HK-2 (cell line): ENCODE measurements around the gene CYBC1.
"Not testable (repeated sequence)": the region's sequence is repeated elsewhere in the genome, so short reads cannot be mapped to it uniquely, and the experiment has no call there.

Experiments
- DNase-seq: peaks from one replicate; pipeline ENCODE4 v3.0.0-alpha.2; 2018; ENCODE audit not compliant: unreplicated experiment

Gene CYBC1

DNA sequence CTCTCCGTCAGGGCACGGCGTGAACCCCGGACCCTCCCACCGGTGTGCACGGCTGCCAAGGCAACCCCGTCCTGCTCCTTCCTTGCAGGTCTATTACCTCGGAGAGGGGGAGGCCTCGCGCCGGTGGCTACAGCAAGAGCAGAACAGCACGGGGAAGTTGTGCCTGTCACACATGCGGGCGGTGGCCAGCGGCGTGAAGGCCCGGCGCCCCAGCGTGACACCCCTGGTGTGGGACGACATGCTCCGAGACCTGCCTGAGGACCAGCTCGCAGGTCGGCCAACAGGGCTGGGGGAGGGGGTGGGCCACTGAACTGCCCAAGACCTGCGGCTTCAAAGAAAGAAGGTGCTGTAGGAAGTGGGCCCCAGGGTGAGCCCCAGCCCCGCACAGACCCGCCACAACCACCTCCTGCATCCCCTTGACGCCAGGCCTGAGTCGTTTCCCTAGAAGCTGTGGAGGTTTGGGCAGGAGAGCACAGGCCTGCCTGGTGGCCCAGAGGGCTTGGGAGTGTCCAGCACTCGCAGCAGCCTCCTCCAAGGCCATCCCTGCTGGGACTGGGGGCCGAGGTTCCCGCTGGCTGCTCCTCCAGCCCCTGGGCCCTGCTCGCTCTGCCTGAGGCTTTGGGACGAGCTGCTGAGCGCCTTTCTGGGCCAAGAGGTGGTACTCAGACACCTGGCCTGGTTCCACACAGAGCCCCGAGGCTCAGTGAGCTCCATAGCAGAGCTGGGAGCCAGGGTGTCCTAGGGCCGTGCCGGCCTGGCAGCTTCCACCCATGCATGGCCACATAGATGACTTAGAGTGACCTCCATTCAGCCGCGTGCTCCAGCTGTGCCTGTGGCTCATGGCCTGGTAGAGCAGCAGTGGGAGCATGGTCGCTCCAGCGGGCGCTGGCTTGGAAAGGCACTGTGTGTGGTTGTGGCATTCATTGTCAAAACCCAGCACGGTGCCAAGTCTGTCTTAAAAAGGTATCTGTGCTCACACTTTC lies 14.7 kb downstream of the CYBC1 start:
- DNase-seq, result no peak

DNA sequence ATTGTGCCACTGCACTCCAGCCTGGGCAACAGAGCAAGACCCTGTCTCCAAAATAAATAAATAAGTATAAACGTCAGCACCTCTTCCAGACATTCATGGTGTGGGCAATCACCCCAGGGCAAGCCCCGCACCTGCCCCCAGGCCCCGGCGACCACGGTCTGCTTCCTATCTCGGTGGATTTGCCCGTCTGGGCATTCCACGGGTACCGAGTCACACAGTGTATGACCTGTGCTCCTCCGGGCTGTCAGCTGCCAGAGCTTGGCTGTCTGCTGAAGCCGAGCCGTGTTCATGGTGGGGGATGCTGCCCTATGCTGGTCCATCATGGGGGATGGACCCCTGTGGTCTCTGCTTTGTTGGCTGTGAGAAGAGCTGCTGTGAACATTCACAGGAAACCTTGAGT lies 15.4 kb downstream of the CYBC1 start:
- peak; percentile 71 for DNase-seq

DNA sequence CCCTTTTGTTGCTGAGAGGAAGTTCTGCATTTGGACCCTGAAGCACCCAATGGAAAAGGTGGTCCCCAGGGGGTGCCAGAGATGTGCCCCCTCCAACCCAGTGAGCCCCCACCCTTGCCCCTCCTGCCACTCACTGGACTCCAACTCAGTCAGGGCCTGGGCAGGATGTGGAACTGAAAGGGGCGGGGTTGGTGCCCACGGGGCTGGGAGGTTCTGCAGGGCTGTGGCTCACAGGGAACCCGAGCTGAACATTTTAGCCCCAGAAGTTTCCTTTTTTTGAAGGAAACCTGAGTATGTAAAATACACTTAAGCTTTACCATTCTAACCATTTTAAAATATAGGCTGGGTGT lies 16.4 kb downstream of the CYBC1 start:
- no peak for DNase-seq

DNA sequence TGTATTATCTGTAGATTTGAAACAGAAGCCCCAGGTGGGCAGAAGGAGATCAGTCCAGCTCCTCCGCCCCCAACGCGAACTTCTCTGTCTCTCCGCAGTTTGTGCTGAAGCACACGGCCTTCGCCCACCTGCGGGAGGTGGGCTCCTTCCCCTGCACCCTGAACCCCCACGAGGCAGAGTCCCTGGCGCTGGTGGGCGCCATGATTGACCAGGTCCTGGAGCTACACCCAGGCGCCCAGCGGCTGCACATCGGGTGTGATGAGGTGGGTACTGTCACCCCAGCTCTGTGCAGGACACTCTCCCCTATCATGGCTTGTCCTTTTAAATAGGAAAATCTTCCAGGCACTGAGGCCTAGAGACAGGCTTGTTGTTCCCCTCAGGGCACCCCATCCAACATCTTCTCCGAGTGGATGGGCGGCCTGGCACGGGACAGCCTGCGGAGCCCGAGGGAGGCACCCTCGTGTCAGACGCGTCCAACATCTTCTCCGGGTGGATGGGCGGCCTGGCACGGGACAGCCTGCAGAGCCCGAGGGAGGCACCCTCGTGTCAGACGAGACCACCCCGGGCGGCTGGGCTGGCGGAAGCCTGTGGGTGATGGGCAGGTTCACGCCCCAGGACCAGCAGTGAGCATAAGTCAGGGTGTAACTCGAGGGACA lies 16.9 kb downstream of the CYBC1 start:
- DNase-seq, result no peak

DNA sequence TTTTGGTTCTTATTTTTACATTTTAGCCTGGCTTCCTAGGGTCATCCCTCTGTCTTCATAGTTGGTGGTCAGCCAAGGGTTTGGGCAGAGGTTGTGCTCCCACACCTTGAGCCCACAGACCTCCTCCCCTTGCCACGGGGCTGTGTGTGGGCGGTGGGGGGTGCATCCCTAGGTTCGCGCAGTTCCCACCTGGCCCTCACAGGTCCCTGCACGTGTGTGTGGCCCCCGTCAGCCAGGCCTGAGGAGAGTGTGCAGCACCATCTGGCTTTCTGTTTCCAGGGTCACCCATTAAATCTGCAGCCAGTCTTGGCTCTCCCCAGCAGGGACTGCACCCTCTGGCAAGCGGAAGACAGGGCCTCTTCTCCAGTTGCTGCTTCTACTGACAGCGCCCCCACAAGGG lies 18.5 kb downstream of the CYBC1 start:
- no peak for DNase-seq

DNA sequence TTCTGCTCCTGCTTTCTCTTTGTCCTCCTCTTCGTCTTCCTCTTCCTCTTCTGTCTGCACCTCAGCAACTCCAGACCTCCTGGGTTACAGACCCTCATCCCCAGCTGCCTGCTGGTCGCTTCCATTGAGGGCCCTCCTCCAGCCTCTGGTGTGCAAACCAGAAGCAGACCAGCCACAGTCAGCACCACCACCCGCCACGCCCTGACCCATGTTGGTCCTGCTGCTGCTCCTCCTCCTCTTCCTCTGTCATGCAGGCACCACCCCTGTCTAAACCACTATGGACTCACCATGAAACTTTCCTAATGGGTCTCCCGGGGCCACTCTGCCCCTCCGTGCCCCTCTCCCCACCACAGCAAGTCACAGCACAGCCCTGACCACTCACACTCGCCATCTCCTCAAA lies 20.7 kb downstream of the CYBC1 start:
- no peak for DNase-seq

DNA sequence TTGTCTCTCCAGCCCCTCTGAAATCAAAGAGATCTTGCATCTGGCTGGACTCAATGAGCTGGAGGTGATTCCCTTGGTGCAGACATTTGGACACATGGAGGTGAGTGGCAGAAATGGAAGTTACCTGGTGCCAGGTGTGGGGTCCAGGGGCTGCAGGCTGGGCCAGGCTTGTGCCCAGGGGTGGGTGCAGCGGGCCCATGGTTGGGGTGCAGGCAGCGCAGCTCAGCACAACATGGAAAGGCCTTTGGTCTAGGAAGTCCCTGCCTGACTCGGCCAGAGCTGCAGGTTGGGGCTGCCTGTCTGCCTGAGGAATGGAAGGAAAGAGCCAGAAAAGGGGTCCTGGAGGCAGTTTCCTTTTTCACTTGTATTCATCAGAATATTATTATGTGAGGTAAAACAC lies 22.0 kb downstream of the CYBC1 start:
- DNase-seq, result no peak

DNA sequence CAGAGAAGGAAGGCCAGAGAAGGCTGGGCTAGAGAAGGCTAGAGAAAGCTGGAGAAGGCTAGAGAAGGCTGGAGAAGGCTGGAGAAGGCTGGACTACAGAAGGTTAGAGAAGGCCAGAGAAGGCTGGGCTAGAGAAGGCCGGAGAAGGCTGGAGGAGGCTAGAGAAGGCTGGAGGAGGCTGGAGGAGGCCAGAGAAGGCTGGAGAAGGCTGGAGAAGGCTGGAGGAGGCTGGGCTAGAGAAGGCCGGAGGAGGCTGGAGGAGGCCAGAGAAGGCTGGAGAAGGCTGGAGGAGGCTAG lies 25.7 kb downstream of the CYBC1 start:
- no peak for DNase-seq

DNA sequence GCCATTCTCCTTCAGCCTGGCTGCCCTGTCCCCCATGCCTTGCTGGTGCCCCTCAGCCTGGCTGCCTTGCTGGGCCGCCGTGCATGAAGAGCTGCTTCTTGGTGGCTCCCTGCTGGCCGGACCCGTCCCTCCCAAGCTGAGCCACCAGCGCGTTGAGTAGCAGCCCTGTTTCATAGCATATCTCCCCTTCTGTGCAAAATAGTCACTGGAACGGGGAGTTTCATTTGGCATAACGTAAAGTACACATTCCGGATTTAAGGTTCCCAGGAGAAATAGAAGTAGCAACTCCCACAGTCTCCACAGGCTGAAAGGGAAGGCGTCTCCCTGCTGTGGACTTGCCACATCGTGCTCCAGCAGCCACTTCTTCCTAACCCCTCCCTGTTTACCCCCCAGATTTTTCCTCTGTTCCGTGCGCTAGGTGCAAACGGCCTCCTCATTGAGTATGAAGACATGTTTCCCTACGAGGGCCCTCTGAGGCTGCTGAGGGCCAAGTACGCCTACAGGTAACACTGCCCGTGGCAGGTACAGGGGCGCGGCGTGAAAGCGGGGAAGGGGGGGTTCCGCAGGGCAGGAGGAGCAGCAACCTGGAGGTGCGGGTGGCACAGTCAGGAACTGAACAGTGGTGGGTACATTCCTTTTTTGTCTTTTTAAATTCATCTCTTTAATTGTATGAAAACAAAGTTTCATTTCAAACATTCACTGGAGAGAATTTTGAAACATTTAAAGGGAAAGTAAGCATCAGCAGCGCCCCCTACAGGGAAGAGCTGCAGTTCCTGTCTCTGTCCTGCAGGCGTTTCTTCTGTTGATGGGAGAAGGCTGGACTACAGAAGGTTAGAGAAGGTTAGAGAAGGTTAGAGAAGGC lies 26.3 kb downstream of the CYBC1 start:
- no peak for DNase-seq

DNA sequence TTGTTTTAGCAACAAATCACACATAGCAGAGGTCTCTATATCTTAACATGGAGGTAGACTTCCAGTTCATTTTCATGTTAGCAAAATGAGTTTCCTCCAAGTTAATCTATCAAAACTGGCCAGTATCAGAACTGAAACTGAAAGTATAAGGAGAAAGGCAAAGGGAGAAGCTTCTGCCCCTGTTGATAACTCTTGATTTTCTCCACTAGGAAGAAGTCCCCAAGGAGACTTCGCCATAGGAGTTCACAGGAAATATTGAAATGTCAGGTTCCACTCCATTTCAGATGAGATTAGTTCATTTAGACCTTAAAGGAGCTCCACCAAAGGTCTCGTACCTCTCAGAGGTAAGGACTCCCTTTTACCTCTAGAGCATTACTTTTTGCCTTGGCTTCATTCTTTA lies 31.0 kb downstream of the CYBC1 start:
- DNase-seq, result no peak

DNA sequence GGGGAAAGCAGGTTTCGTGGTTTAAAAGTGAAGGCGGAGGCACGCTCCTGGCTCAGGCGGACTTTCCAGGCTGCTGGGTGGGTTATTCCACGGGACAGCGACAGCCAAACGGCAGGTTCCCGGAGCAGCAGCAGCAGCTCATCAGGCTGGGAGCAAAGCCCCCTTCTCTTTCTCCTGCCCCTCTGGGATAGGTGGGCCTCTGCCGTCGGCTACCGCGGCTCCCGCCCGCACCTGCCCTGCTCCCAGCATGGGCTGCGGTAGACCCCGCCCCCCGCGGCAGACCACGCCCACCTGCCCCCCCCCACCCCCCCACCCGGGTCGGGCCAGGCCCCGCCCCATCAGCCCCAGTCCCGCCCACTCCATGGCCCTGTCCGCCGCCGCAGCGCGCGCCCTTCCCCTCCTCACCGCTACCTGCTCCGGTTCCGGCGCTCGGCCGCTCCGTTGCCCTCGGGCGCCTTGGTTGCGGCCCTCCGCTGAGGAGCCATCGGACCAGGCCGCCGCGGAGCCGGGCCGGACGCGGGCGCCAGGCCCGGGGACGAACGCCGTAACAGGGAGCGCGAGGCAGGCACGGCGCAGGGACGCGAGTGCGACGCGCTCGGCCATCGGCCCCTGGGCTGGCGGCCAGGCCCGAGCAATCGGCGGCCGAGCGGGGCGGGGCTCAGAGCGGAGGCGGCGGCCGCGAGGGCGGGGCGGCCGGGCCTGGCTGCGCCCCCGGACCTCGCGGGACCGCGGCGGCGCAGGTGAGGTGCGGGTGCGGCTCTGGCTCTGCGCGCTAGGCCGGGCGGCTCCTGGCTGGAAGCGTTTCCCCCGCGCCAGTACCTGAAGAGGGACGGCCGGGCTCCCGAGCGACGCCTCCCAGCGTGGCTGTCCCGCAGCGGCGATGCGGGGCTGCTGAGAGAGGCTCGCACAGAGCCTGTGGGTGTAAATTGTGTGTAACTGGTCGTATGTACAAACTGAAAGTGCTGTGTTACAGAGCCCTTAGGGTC lies 32.3 kb downstream of the CYBC1 start, which contains the start of the genes HEXD and OGFOD3:
HEXD (plus strand) TSS at position 347 of the 986 bp plus-strand sequence. CDS start 1,453 bp downstream, outside the sequence.
OGFOD3 (minus strand) TSS at position 586 of the 986 bp plus-strand sequence; CDS start at position 485, 101 bp downstream.
- peak; percentile 87 for DNase-seq

DNA sequence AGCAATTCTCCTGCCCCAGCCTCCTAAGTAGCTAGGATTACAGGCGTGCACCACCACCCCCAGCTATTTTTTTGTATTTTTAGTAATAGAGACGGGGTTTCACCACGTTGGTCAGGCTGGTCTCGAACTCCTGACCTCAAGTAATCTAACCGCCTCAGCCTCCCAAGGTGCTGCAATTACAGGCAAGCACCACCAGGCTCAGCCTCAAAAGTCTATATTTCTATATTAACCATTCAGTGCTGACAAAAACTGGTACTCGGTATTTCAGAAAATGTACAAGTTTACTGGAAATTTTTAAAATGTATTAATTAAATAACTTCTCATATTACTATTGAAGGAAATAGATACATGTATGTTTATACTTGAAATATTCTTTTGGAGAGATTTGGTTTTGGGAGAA lies 33.8 kb downstream of the CYBC1 start:
- DNase-seq, result no peak

DNA sequence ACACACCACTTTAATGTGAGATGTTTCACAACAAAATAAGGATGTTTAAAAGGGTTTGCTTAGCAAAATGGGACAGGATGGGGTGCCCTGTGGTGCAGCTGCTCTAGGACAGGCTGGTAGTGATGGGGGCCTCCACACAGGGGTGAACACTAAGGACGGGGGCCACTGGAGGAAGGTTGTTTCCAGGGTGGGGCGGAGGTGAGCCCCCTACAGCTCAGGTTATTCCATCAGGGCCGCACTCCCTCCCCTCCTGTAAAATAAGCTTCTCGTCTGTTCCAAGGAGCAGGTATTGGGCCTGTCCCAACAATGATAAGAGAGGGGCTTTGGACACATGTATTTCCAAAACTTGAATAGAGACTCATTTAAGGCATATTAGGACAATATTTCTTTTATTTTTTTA lies 34.3 kb downstream of the CYBC1 start:
- no peak for DNase-seq

DNA sequence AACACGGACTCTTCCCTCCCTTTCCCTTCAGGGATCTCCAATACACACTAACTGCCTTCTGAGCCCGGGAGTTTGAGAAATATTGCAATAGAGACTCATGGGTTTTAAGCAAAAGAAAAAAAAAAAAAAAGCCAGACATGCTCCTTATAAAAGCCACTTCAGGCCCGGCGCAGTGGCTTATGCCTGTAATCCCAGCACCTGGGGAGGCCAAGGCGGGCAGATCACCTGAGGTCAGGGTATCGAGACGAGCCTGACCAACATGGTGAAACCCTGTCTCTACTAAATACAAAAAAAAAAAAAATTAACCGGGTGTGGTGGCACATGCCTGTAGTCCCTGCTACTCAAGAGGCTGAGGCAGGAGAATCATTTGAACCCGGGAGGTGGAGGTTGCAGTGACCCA lies 34.8 kb downstream of the CYBC1 start:
- DNase-seq, result no peak

DNA sequence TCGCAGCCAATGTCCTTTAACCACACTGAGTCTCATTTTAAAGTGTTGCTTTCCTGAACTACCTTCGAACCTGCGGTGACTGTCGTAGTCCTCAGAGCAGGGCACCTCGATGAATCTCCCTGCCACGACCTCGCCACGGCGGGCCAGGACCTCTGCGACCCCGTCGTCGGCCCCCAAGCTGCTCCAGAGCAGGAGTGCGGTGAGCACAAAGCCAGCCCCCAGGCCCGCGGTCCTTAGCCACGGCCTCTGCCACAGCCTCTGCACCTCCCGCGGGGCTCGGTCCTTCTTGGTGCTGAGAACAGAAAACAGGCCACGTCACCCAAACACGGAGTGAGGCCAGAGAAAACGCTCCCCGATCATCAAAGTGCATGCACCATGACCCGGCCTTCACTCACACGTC lies 35.2 kb downstream of the CYBC1 start:
- DNase-seq, result no peak

DNA sequence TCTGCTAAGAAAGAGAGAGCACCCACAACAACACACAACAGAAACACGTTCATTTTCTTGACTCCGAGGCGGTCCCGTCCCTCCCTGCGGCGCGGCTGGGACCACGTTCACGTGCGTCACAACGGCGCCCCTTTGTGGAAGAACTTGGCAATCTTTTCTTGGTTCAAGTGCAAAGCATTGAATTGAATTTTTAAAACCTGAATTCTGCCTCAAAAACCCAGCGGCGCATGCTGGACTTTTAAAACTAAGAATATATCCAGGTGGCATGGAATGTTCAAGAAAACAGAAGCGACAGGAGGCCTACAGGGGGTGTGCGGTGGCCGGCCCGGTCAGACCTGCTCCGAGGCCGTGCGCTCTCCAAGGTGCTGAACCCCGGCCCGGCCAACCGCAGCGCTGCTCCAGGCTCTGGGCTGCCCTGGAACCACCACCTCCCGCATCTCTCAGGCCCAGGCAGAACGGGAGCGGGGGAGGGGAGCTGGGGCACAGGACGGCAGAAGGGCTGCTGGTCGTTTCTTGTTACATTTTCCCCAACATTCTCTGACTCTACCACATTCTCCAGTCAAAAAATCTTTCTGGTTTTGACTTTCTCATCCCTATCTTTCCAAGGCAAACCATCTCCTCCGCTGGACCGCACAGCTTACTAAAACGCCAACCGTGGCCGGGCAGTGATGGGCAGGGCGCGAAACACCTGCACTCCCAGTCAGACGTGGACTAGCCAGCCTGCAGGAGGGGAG lies 35.8 kb downstream of the CYBC1 start:
- DNase-seq, result peak; percentile 44

DNA sequence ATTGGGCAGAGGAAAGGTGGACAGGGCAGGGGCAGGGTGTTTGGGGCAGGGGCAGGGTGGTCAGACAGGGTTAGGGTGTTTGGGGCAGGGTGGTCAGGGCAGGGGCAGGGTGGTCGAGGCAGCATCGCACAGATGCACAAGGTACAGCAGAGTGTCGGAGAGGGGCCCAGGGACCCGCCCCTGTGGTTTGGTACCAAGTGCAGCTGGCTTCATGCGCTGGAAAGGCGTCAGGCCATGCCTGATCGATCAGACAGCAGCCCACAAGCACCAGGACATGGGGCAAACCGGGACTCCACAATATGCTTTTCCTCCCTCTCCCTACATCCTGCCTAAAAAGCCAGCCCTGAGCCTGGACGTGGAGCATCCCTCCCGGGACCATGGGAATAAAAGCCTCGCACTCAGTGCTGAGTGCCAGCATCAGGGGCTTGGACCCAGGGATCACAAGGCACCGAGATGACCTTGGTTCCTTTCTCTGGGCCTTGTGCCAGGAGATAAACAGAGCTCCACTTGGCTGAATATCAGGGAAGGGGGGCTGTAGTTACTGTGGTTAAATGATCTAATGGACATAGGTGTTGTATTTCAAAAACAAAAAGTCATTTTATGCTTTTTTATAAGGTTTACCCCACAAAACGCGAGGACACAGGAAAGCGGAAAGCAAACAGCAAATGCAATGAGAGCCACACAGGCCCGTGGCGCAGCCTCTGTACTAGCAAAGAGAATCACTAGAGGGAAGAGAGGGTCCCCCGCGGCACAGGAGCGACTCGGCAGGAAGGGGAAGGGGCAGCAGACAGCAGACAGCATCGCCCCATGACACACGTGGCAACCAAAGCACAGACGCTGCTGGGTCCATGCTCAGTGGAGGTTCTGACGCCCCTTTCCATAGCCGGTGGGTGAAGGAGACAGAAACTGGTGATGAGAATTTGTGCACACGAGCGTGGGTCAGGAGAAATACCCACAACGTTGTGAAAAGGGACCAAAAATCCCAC lies 37.7 kb downstream of the CYBC1 start:
- no peak for DNase-seq

DNA sequence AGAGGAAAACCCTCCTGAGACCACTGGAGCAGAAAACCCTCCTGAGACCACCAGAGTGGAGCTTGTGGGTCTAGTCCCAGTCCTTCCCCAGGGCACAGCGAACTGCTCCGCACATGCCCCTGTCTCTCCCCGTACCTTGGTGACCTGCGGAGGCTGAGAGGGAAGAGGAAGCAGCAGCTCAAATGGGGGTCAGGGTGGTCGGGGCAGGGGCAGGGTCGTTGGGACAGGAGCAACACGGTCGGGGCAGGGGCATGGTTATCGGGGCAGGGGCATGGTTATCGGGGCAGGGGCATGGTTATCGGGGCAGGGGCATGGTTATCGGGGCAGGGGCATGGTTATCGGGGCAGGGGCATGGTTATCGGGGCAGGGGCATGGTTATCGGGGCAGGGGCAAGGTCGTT lies 38.5 kb downstream of the CYBC1 start:
- DNase-seq, result not testable (repeated sequence)

DNA sequence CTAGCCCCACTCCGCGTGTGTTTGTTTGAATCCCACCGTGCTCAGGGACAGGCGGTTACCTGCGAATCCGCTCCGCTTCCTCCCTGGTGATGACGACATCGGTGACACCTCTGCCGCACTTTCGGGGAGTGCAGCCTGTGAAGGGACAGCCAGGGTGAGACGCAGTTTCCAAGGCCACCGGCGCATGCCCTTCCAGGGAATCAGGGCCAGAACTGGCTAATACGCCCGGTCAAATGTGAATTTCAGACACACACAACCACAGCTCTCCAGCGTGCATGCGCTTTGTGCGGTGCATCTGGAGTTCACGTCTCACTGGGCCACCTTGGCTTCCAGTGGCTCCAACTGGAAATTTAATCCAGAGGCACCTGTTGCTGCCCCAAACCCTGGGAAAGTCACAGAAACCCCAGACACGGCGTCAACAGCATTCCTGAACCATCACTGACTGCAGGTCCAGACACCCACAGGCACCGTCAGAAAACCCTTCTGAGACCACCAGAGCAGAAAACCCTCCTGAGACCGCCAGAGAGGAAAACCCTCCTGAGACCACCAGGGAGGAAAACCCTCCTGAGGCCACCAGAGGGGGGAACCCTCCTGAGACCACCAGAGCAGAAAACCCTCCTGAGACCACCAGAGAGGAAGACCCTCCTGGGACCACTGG lies 39.0 kb downstream of the CYBC1 start:
- DNase-seq, result no peak
